ENCODE results near the gene BRI3BP.

DNA sequence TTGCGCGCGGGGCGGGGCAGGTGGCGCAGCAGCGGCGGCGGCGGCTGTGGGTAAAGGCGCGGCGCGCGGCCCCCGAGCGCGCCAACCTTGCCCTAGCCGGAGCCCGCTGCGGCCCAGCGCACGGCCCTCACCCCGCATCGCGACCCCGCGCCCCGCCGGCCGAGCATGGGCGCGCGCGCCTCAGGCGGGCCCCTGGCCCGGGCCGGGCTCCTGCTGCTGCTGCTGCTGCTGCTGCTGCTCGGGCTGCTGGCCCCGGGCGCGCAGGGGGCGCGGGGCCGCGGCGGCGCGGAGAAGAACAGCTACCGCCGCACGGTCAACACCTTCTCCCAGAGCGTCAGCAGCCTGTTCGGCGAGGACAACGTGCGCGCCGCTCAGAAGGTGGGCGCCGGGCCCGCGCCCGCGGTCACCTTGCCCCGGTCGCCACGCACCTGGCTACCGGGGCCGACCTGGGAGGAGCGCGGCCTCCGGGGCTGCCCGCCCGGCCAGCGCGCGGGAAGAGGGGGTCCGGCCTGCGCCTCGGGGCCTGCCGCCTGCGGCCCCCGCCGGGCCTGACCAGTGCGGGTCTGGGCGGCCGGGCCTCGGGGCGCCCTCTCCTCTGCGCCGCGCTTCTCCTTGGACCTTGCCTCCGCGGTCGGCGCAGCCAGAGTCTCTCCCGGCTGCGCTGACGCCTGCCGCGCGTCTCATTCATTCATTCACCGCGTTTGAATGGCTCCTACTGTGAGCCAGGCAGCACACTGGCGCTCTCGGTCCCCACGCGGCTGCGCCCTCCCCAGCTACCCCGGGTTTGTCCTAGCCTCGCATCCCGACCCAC lies at the start of gene BRI3BP:
- TF ChIP-seq POLR2A (IDR thresholded peaks at IDR 0.05), result no peak
- no peak for TF ChIP-seq POLR2AphosphoS5 (IDR thresholded peaks at IDR 0.05)
